HEK293 (cell line): ENCODE measurements around the gene CYP2S1.

ENCODE experiments used
- CTCF ChIA-PET: fragments of 350-600 bp; formaldehyde crosslinking; extraction: SDS; loops from one replicate; lab custom pipeline; 2021; ENCODE audit warnings: antibody characterized with exemption; lab: Yijun Ruan, JAX
- POLR2A ChIA-PET: fragments of 300-600 bp; formaldehyde crosslinking; extraction: SDS; loops from one replicate; lab custom pipeline; 2020; ENCODE audit warnings: antibody characterized with exemption, inconsistent platforms; lab: Yijun Ruan, JAX
- H3K27ac ChIP-seq: fragments of 200-500 bp; sonication (Bioruptor generic); 2 replicates; pipeline ENCODE4 v1.5.1; 2014; ENCODE audit warnings: low read depth, low read length, control low read depth, inconsistent platforms; ENCODE audit errors: extremely low read depth
- H3K36me3 ChIP-seq, 2 experiments: fragments of 200-500 bp in 1 of 2; sonication (Bioruptor generic) in 1 of 2; 1 replicate in 1 of 2; 2 replicates in 1 of 2; pipeline ENCODE4 v1.5.1; 2014 to 2017; ENCODE audit warnings: inconsistent platforms in 2 of 2, low read length in 2 of 2; ENCODE audit not compliant: control insufficient read depth in 2 of 2, insufficient read depth in 1 of 2
- H3K4me1 ChIP-seq: fragments of 200-500 bp; sonication (Bioruptor generic); 2 replicates; pipeline ENCODE4 v1.5.1; 2014; ENCODE audit warnings: mild to moderate bottlenecking, low read length, inconsistent platforms; ENCODE audit not compliant: control insufficient read depth, insufficient read depth
- H3K4me3 ChIP-seq: 2 replicates; pipeline ENCODE4 v1.5.1; 2011; ENCODE audit warnings: low read depth, mild to moderate bottlenecking, control low read depth, low read length, moderate library complexity
- H3K9me3 ChIP-seq: fragments of 200-500 bp; sonication (Bioruptor generic); 2 replicates; pipeline ENCODE4 v1.5.1; 2014; ENCODE audit warnings: low read depth, low read length, inconsistent platforms; ENCODE audit not compliant: control insufficient read depth, insufficient read depth
- YY1 ChIP-seq: fragments of 450-650 bp; formaldehyde crosslinking; IDR thresholded peaks from 2 replicates; pipeline ENCODE4 v1.5.1; 2018; ENCODE audit warnings: missing biosample characterization, missing genetic modification characterization
- YY2 ChIP-seq: fragments of 450-650 bp; formaldehyde crosslinking; IDR thresholded peaks from 2 replicates; pipeline ENCODE4 v1.5.1; 2016; ENCODE audit warnings: missing biosample characterization, missing genetic modification characterization
- ZBTB11 ChIP-seq: fragments of 450-650 bp; formaldehyde crosslinking; conservative IDR thresholded peaks from 2 replicates; pipeline ENCODE4 v1.5.1; 2016; ENCODE audit warnings: low read depth, missing biosample characterization, missing genetic modification characterization
- ZBTB20 ChIP-seq: fragments of 450-650 bp; formaldehyde crosslinking; IDR thresholded peaks from 2 replicates; pipeline ENCODE4 v1.5.1; 2016; ENCODE audit warnings: missing biosample characterization, missing genetic modification characterization
- ZBTB48 ChIP-seq: fragments of 450-650 bp; formaldehyde crosslinking; IDR thresholded peaks from 2 replicates; pipeline ENCODE4 v1.5.1; 2016; ENCODE audit warnings: missing biosample characterization, missing genetic modification characterization
- ZNF133 ChIP-seq: fragments of 450-650 bp; formaldehyde crosslinking; IDR thresholded peaks from 2 replicates; pipeline ENCODE4 v1.5.1; 2016; ENCODE audit warnings: missing biosample characterization, missing genetic modification characterization
- ZNF155 ChIP-seq: fragments of 450-650 bp; formaldehyde crosslinking; IDR thresholded peaks from 2 replicates; pipeline ENCODE4 v1.5.1; 2016; ENCODE audit warnings: missing biosample characterization, missing genetic modification characterization
- ZNF23 ChIP-seq: fragments of 450-650 bp; formaldehyde crosslinking; IDR thresholded peaks from 2 replicates; pipeline ENCODE4 v1.5.1; 2016; ENCODE audit warnings: missing biosample characterization, missing genetic modification characterization, borderline replicate concordance
- ZNF248 ChIP-seq: fragments of 450-650 bp; formaldehyde crosslinking; IDR thresholded peaks from 2 replicates; pipeline ENCODE4 v1.5.1; 2017; ENCODE audit warnings: missing biosample characterization, missing genetic modification characterization
- ZNF274 ChIP-seq, 2 experiments: fragments of 200-500 bp in 1 of 2; fragments of 450-650 bp in 1 of 2; sonication (Bioruptor generic) in 1 of 2; formaldehyde crosslinking in 1 of 2; IDR thresholded peaks; 2 replicates each; pipeline versions ENCODE4 v1.5.1 to v1.6.1; 2014 to 2016; ENCODE audit warnings: borderline replicate concordance in 1 of 2, inconsistent platforms in 1 of 2, low read length in 1 of 2, missing biosample characterization in 1 of 2, missing genetic modification characterization in 1 of 2
- ZNF311 ChIP-seq: fragments of 450-650 bp; formaldehyde crosslinking; IDR thresholded peaks from 2 replicates; pipeline ENCODE4 v1.5.1; 2017; ENCODE audit warnings: missing biosample characterization, missing genetic modification characterization, borderline replicate concordance
- ZNF398 ChIP-seq: fragments of 450-650 bp; formaldehyde crosslinking; IDR thresholded peaks from 2 replicates; pipeline ENCODE4 v1.5.1; 2017; ENCODE audit warnings: missing biosample characterization, missing genetic modification characterization
- ZNF473 ChIP-seq: fragments of 450-650 bp; formaldehyde crosslinking; IDR thresholded peaks from 2 replicates; pipeline ENCODE4 v1.5.1; 2017; ENCODE audit warnings: missing biosample characterization, missing genetic modification characterization
- ZNF692 ChIP-seq: fragments of 450-650 bp; formaldehyde crosslinking; IDR thresholded peaks from 2 replicates; pipeline ENCODE4 v1.5.1; 2016; ENCODE audit warnings: missing biosample characterization, missing genetic modification characterization
- ZNF776 ChIP-seq: fragments of 450-650 bp; formaldehyde crosslinking; IDR thresholded peaks from 2 replicates; pipeline ENCODE4 v1.5.0; 2017; ENCODE audit warnings: missing biosample characterization, missing genetic modification characterization, borderline replicate concordance
- ZNF777 ChIP-seq: fragments of 450-650 bp; formaldehyde crosslinking; IDR thresholded peaks from 2 replicates; pipeline ENCODE4 v1.5.1; 2017; ENCODE audit warnings: missing biosample characterization, missing genetic modification characterization, borderline replicate concordance
- ZNF785 ChIP-seq: fragments of 450-650 bp; formaldehyde crosslinking; IDR thresholded peaks from 2 replicates; pipeline ENCODE4 v1.5.1; 2016; ENCODE audit warnings: missing biosample characterization, missing genetic modification characterization
- ZNF792 ChIP-seq: fragments of 450-650 bp; formaldehyde crosslinking; IDR thresholded peaks from 2 replicates; pipeline ENCODE4 v1.5.1; 2016; ENCODE audit warnings: missing biosample characterization, missing genetic modification characterization
- ZSCAN4 ChIP-seq: fragments of 450-650 bp; formaldehyde crosslinking; IDR thresholded peaks from 2 replicates; pipeline ENCODE4 v1.5.1; 2017; ENCODE audit warnings: missing biosample characterization, missing genetic modification characterization
- ZSCAN5A ChIP-seq: fragments of 450-650 bp; formaldehyde crosslinking; IDR thresholded peaks from 2 replicates; pipeline ENCODE4 v1.5.1; 2016; ENCODE audit warnings: missing biosample characterization, missing genetic modification characterization
- TF ChIP-seq, protein P1 (sequence below): fragments of 450-650 bp; formaldehyde crosslinking; IDR thresholded peaks from 2 replicates; pipeline ENCODE4 v1.5.0; 2017; ENCODE audit warnings: missing biosample characterization, missing genetic modification characterization, borderline replicate concordance
- TF ChIP-seq, protein P2 (sequence below): fragments of 450-650 bp; formaldehyde crosslinking; IDR thresholded peaks from 2 replicates; pipeline ENCODE4 v1.5.1; 2016; ENCODE audit warnings: missing biosample characterization, missing genetic modification characterization

The CYP2S1 gene

DNA sequence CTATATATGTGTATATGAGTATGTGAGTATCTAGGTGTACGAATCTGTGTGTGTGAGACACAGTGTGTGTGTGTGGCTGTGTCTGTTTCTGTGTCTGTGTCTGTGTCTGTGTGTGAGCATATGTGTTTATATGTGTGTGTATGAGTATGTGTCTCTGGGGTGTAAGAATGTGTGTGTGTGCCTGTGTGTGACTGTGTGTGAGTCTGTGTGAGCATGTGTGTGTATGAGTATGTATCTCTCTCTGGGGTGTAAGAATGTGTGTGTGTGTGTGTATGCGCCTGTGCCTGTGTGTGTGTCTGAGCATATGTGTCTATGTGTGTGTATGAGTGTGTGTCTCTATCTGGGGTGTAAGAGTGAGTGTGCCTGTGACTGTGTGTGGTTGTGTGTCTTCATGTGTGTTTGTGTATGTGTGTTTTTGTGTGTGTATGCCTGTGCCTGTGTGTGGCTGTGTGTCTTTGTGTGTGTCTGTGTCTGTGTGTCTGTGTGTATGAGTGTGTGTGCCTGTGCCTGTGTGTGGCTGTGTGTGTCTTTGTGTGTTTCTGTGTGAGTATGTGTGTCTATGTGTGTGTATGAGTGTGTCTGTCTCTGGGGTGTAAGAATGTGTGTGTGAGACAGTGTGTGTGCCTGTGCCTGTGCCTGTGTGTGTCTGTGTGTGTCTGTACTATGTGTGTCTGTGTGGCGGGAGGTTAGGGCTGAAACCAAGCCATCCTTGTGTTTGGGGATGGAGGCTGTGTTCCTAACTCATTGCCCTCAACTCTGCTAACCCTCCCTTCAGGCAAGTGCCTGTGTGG is 37.2 kb downstream of the CYP2S1 start:
- H3K4me3 ChIP-seq = no peak overlapping the region
- ChIA-PET CTCF (no interaction called here), POLR2A (interaction anchor here (0.8 kb wide), 1 partner anchor 133 kb away, joined by 3 read pairs; no protein-coding TSS in a partner anchor)
- H3K9me3 ChIP-seq = no peaks in the 10 kb centered on the region
- 0 out of 2 replicates have a peak, but pooled peaks cover 3% of the 10 kb centered on the region for H3K4me1 ChIP-seq
- no peak overlapping the region for H3K27ac ChIP-seq
- H3K36me3 ChIP-seq = no peaks in the 10 kb centered on the region
- 0 out of 2 replicates have a peak, but pooled peaks have one; percentile 19 for TF ChIP-seq ZNF792
- TF ChIP-seq, protein P1, sequence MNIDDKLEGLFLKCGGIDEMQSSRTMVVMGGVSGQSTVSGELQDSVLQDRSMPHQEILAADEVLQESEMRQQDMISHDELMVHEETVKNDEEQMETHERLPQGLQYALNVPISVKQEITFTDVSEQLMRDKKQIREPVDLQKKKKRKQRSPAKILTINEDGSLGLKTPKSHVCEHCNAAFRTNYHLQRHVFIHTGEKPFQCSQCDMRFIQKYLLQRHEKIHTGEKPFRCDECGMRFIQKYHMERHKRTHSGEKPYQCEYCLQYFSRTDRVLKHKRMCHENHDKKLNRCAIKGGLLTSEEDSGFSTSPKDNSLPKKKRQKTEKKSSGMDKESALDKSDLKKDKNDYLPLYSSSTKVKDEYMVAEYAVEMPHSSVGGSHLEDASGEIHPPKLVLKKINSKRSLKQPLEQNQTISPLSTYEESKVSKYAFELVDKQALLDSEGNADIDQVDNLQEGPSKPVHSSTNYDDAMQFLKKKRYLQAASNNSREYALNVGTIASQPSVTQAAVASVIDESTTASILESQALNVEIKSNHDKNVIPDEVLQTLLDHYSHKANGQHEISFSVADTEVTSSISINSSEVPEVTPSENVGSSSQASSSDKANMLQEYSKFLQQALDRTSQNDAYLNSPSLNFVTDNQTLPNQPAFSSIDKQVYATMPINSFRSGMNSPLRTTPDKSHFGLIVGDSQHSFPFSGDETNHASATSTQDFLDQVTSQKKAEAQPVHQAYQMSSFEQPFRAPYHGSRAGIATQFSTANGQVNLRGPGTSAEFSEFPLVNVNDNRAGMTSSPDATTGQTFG (tag by site-specific recombination) = peak; percentile 87
- TF ChIP-seq ZNF311 (tag by site-specific recombination) = 0 out of 2 replicates have a peak, but pooled peaks have one; percentile 2
- peak; percentile 53 for TF ChIP-seq YY2 (tag by site-specific recombination)
- peak; percentile 32; the same call in 1 of the 2 replicates for TF ChIP-seq ZNF133
- no peak for TF ChIP-seq YY1 (tag by site-specific recombination)
- TF ChIP-seq ZNF155 (tag by site-specific recombination) = no peak
- no peak for TF ChIP-seq ZBTB11 (tag by site-specific recombination)
- TF ChIP-seq ZNF398 (tag by site-specific recombination) = peak; percentile 8; the same call in 1 of the 2 replicates
- peak; percentile 86 for TF ChIP-seq ZSCAN4
- no peak for TF ChIP-seq ZNF692 (tag by site-specific recombination)
- no peak for TF ChIP-seq ZNF274 (IDR thresholded peaks at IDR 0.05; ENCODE audit: low read length)
- TF ChIP-seq ZNF274 (tag by site-specific recombination; IDR thresholded peaks at IDR 0.05; ENCODE audit: borderline replicate concordance) = peak; percentile 71; the same call in 1 of the 2 replicates
- peak; percentile 68; the same call in 1 of the 2 replicates for TF ChIP-seq ZNF248 (tag by site-specific recombination)
- peak; percentile 82; the same call in 1 of the 2 replicates for TF ChIP-seq ZNF785 (tag by site-specific recombination)
- TF ChIP-seq ZNF473 (tag by site-specific recombination) = 0 out of 2 replicates have a peak, but pooled peaks have one; percentile 50
- 0 out of 2 replicates have a peak, but pooled peaks have one; percentile 34 for TF ChIP-seq ZNF23 (tag by site-specific recombination)
- TF ChIP-seq ZBTB48 (tag by site-specific recombination) = peak; percentile 45
- TF ChIP-seq, protein P2, sequence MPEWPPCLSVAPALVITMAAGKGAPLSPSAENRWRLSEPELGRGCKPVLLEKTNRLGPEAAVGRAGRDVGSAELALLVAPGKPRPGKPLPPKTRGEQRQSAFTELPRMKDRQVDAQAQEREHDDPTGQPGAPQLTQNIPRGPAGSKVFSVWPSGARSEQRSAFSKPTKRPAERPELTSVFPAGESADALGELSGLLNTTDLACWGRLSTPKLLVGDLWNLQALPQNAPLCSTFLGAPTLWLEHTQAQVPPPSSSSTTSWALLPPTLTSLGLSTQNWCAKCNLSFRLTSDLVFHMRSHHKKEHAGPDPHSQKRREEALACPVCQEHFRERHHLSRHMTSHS (tag by site-specific recombination) = peak; percentile 7; the same call in 1 of the 2 replicates
- TF ChIP-seq ZSCAN5A (tag by site-specific recombination) = no peak
- TF ChIP-seq ZNF776 (tag by site-specific recombination) = 0 out of 2 replicates have a peak, but pooled peaks have one; percentile 7
- TF ChIP-seq ZNF777 (tag by site-specific recombination) = peak; percentile 25; the same call in 1 of the 2 replicates
- TF ChIP-seq ZBTB20 (tag by site-specific recombination) = peak; percentile 27; the same call in 1 of the 2 replicates
